Activated CD8-positive, alpha-beta T cell treated with anti-CD3 and anti-CD28 coated beads for 36 hours (primary cell): Measurements from ENCODE around the gene ANKRD28. TPM values are rescaled to one million over a fixed set of nuclear protein-coding genes. Genes with fewer than 3 reads are reported as not detected.

Source experiments
- ATAC-seq: fragments of 200-7000 bp; cut with Tn5 transposase; one replicate; pipeline ENCODE4 v1.10.0; 2021; ENCODE audit warnings: mild to moderate bottlenecking, moderate library complexity
- CTCF ChIA-PET: fragments of 350-600 bp; sonication (Branson Sonifier 250); formaldehyde crosslinking; loops from one replicate; lab custom pipeline; 2021; ENCODE audit warnings: antibody characterized with exemption; lab: Charles Lee
- POLR2A ChIA-PET: fragments of 350-600 bp; sonication (Branson Sonifier 250); formaldehyde crosslinking; loops from one replicate; lab custom pipeline; 2021; ENCODE audit warnings: antibody characterized with exemption; lab: Charles Lee
- DNase-seq: peaks from one replicate; pipeline ENCODE4 v3.0.0-alpha.2; 2020
- H3K27ac Mint-ChIP-seq: one replicate; pipeline ENCODE4 v1.8.0; 2021; ENCODE audit warnings: mild to moderate bottlenecking, mixed read lengths
- H3K27me3 Mint-ChIP-seq: one replicate; pipeline ENCODE4 v1.8.0; 2021; ENCODE audit warnings: mixed read lengths
- H3K36me3 Mint-ChIP-seq: one replicate; pipeline ENCODE4 v1.8.0; 2021; ENCODE audit warnings: low read depth, mixed read lengths
- H3K4me1 Mint-ChIP-seq: one replicate; pipeline ENCODE4 v1.8.0; 2021; ENCODE audit warnings: low read depth, mixed read lengths
- H3K4me3 Mint-ChIP-seq: one replicate; pipeline ENCODE4 v1.8.0; 2021; ENCODE audit warnings: mild to moderate bottlenecking, moderate library complexity, mixed read lengths
- H3K9me3 Mint-ChIP-seq: one replicate; pipeline ENCODE4 v1.8.0; 2021; ENCODE audit warnings: mixed read lengths
- CTCF ChIP-seq: fragments of 200-600 bp; IDR thresholded peaks from one replicate; pipeline ENCODE4 v1.8.0; 2022; ENCODE audit warnings: antibody characterized with exemption, mild to moderate bottlenecking
- intact Hi-C: fragments of 100-400 bp; cut with micrococcal nuclease; formaldehyde crosslinking; loops from one replicate; pipeline ENCODE4 v1.10.0; 2022
- total RNA-seq, 2 experiments: library from RNA; stranded (reverse); gene quantifications; one replicate each; pipeline ENCODE4 v1.2.3, GENCODE V29; 2021

Gene ANKRD28
- total RNA-seq, 2 experiments from 2014 or later: 32.9 to 35.3 TPM

GRCh38 chr3:15634671-15635070, 163.1 kb downstream of the ANKRD28 start:
- ChIA-PET CTCF (interaction anchor here (1.1 to 3.1 kb wide), 2 partner anchors 11 to 177 kb away, joined by 3 to 17 read pairs; no protein-coding TSS in a partner anchor), POLR2A (interaction anchor here (0.8 to 1.3 kb wide), 3 partner anchors 9 to 176 kb away, joined by 3 read pairs; no protein-coding TSS in a partner anchor)
- intact Hi-C loops: loop anchor here (5.0 kb wide), 1 partner anchor 163 kb away; the partner anchor contains the start of gene ANKRD28
- DNase-seq (no peak), ATAC-seq (no peak)
- H3K27me3 Mint-ChIP-seq: no peaks in the 10 kb centered on the region
- no peak for TF ChIP-seq CTCF
- no peaks in the 10 kb centered on the region for H3K36me3 Mint-ChIP-seq
- H3K27ac Mint-ChIP-seq: no peak overlapping the region
- peaks cover 82% of the 10 kb centered on the region for H3K4me1 Mint-ChIP-seq
- H3K4me3 Mint-ChIP-seq: no peak overlapping the region
- H3K9me3 Mint-ChIP-seq: no peaks in the 10 kb centered on the region

- peak overlapping the region; percentile 73 for H3K27ac Mint-ChIP-seq
- no peak for TF ChIP-seq CTCF
- H3K27me3 Mint-ChIP-seq: no peaks in the 10 kb centered on the region
- no peak for DNase-seq
- intact Hi-C loops: no loop called here
- peaks cover 82% of the 10 kb centered on the region for H3K4me1 Mint-ChIP-seq
- H3K9me3 Mint-ChIP-seq: no peaks in the 10 kb centered on the region
- no peaks in the 10 kb centered on the region for H3K36me3 Mint-ChIP-seq
- ATAC-seq: no peak
- ChIA-PET CTCF (interaction anchor here (1.1 to 3.1 kb wide), 2 partner anchors 12 to 178 kb away, joined by 3 to 17 read pairs; no protein-coding TSS in a partner anchor), POLR2A (interaction anchor here (0.8 to 1.3 kb wide), 3 partner anchors 9 to 177 kb away, joined by 3 read pairs; no protein-coding TSS in a partner anchor)
- H3K4me3 Mint-ChIP-seq: no peak overlapping the region
Measured at GRCh38 chr3:15633766-15634598, 163.8 kb downstream of the ANKRD28 start.

- Mint-ChIP-seq H3K9me3 (no peaks in the 10 kb centered on the region), H3K36me3 (no peaks in the 10 kb centered on the region), H3K4me3 (no peak overlapping the region), H3K27me3 (no peaks in the 10 kb centered on the region), H3K27ac (peak overlapping the region; percentile 73), H3K4me1 (peaks cover 73% of the 10 kb centered on the region)
- intact Hi-C loops: no loop called here
- POLR2A ChIA-PET: interaction anchor here (1.2 kb wide), 1 partner anchor 19 kb away, joined by 3 read pairs; no protein-coding TSS in a partner anchor
- no peak for DNase-seq
- TF ChIP-seq CTCF: no peak
- no peak for ATAC-seq
- CTCF ChIA-PET: interaction anchor here (3.1 kb wide), 1 partner anchor 179 kb away, joined by 17 read pairs; no protein-coding TSS in a partner anchor
Measured at GRCh38 chr3:15633159-15633558, 164.6 kb downstream of the ANKRD28 start.

- DNase-seq: no peak
- intact Hi-C loops: no loop called here
- no peak for ATAC-seq
- Mint-ChIP-seq H3K4me1 (peaks cover 64% of the 10 kb centered on the region), H3K36me3 (no peaks in the 10 kb centered on the region), H3K27me3 (no peaks in the 10 kb centered on the region), H3K4me3 (no peak overlapping the region), H3K9me3 (no peaks in the 10 kb centered on the region), H3K27ac (peak overlapping the region; percentile 10)
- TF ChIP-seq CTCF: no peak
- ChIA-PET POLR2A (no interaction called here), CTCF (no interaction called here)
Measured at GRCh38 chr3:15632212-15632580, 165.6 kb downstream of the ANKRD28 start.
